Activated CD4-positive, alpha-beta T cell treated with anti-CD3 and anti-CD28 coated beads, Interleukin-10, Interleukin-2, amounts not matched to agents 100 ng/mL and 50 ng/mL, durations not matched to agents 16 hours and 8 hours (primary cell): Measurements from ENCODE around the gene NELFB.
A peak's percentile ranks its signal among the peaks of the same experiment; 100 is the strongest.

Source experiments
- DNase-seq: peaks from one replicate; pipeline ENCODE4 v3.0.0-alpha.2; 2020

NELFB gene

DNA sequence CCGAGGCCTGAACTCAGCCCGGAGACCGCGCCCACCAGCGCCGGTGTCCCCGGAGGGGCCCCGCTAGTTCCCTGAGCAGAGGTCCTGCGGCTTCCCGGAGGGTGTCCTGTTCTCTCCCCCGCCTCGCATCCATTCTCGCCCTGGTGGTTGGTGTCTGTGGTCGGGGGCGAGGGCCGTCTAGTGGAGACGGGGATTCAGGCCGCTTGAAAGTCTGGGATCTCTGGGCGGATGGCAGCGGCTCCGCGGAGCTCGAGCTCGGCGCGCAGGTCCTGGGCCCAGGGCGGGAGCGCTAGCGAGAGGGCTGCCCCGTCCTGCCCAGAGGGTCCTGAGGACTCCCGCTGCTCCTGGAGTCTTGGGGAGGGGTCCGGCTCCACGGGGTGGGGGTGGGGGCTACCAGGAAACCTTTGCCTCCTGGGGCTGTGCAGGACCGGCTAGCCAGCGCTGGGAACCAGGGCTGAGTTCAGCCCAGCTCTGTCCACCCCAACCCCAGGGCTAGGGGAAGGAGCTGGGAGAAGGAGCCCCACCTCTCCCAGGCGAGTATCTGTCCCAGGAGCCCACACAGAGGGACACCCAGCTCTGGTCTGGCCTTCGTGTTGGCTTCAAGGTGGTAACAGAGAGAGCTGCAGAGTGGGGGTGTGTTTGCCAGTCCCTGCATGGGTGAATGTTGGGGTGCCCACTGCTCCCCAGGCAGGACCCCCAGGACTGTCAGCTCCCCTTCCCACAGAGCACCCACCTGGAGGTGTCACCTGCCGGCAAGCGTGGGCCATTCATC is 26.4 kb downstream of the NELFB start:
- DNase-seq = no peak

DNA sequence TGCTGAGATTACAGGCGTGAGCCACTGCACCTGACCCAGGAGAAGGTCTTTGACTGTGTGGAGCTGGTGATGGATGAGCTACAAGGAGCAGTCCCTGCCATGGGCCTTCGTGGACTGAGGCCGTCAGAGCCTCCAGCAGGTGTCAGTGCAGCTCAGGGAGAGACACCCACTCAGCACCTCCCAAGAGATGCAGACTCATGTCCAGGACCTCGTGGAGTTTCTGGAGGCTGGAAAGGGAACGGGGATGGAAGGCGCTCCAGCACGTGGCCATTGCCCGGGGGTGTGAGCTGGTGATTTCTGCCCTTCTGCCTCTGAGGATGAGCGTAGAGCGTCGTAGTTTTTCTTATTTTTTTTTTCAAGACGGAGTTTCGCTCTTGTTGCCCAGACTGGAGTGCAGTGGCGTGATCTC is 31.9 kb downstream of the NELFB start:
- DNase-seq = peak; percentile 42

GRCh38 chr9:137293094-137293481 is 38.0 kb downstream of the NELFB start:
- DNase-seq = no peak

DNA sequence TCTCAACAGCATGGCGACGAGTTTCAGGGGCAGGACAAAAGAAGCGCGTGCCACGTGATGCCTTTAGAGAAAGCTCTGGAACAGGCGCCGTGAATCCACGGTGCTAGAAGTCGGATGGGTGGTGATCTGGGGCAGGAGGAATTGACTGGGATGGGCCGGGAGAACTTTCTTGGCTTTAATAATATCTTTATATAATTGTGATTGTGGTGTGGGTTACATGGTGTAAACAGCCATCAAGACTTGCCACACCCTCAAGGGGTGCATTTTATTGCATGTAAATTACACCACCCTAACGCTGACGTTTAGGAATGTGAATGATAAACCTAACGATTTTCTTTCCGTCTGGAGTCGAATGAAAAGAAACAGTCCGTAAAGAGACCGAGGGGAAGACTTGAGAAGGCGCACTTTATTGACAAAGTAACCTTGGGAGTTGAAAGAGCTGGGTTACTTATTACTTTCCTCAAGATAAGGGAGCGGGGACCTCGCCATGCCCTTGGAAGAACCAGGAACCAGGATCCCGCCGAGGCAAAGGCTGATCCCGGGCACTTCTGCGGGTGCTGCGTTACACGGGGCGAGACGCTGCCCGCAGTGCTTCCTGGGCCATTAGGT is 38.5 kb downstream of the NELFB start:
- no peak for DNase-seq

- peak; percentile 68 for DNase-seq
These were observed 39.1 kb downstream of the NELFB start for GRCh38 chr9:137294091-137294680.

- DNase-seq = no peak
These were observed 39.6 kb downstream of the NELFB start for GRCh38 chr9:137294681-137295237.

- peak; percentile 55 for DNase-seq
These were observed 40.2 kb downstream of the NELFB start for GRCh38 chr9:137295238-137295811.

- DNase-seq = no peak
These were observed 40.9 kb downstream of the NELFB start for GRCh38 chr9:137295849-137296669.

DNA sequence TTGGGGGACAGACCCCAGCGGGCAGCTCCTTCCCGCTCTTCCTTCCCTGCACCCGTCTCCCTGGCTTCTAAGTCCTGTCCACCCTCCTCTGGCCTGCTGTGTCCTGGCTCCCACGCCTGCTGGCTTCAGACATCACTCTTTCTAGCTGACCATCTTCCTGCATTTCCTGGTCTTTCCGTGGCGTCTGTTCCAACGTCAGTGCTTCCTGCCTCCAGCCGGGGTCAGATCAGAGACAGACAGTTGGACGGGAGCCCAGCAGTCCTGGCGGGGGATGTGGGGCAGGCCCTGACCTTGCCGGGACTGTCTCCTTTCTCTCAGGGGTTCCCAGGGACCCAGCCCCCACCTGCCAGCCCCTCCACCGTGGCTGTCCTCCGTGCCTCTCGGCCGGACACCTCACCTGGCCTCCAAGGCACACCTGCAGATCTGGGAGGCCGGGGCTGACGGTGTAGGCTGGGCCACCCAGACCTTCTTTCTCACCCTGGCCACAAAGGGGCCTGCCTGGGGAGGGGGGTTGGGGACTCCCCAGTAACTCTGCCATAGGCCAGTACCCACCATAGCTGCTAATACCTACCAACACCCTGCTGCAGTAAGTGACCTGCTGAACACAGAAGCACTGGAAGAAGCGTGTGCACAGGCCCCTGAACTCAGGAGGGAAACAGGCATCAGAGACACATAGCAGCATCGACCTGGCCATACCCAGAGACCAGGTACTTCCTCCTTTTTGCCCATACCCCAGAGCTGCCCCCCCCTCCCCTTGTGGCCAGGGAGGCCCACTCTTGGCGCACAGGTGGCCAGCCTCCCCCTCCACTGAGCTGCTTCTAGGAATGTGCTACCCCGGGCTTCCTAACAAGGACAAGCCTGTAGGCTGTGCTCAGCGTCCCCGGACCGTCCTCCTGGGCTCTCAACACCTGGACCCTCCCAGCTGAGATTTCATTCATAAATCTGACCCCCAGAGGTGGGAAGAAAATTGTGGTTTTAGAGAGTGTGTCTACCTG is 41.8 kb downstream of the NELFB start:
- DNase-seq = no peak

GRCh38 chr9:137297966-137298365 is 42.8 kb downstream of the NELFB start:
- no peak for DNase-seq

DNA sequence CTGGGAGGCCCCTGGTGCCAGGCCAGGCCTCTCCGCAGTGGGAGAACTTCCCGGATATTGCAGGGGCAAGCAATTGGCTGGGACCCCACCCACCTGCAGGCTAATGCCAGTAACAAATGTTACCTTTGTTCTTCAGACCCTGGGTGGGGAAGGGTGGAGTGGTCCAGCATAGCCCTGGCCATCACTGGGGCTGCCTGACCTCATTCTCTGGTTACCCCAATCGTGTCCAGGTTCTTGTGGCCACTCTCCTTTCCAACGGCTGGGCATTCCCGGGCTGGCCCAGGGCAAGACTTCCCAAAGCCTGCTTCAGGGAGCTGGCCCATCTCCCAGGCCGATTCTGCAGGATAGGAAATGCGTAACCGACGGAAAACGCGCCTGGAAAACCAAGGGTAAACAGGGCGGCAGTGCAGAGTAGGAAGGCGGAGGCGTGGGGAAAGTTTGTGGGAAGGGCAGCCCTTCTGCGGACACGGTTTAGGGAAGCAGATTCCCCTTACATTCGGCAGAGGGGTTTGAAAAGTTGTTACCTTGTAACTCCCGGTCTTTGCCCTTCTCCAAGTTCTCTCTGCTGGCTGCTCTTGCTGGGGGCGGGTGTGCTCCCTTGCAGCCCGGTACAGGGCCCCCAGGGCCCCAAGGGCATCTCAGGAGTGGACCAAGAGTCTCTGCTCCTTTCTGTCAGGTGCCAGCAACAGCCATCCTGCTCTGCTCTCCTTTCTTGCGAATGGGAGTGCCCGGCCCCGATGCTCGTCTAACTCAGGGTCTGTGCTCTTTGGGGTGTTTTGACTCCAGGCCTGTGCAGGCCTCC is 43.5 kb downstream of the NELFB start:
- DNase-seq = no peak

DNA sequence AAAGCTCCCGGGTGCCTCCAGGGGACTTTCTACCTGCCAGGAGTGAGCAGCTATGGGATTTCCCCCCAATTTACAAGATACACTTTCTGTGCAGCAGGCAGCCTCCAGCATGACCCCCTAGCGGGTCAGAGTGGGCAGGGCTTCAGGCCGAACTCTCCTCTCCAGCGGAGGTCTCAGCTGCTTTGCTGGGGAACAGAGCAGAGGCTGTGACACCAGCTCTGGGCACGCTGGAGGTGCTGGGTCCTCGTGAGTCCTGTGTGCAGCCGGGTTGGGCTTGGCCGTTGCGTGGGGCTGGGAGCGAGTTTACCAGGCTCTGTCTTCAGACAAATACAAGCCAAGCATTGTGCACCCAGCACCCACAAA is 44.1 kb downstream of the NELFB start:
- no peak for DNase-seq

DNA sequence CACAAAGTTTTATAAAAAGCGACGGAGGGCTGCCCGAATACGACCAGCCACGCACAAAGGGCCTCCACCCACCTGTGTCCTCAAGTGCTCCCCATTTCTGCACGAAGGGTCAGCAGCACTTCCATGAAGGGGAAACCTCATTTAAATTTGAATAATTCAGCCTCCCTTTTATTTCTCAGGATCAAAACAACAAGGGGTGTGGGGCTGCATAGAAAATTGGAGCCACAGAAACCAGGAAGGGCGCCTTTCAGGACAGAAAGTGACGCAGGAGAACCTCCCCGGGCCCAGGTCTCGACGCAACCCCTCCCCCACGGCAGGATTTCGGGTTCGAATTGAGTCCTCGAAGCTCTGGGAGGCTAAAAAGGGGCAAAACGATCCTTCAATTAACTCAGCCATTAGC is 44.8 kb downstream of the NELFB start:
- no peak for DNase-seq

GRCh38 chr9:137300567-137301080 is 45.5 kb downstream of the NELFB start:
- DNase-seq = no peak

GRCh38 chr9:137301081-137301947 is 46.2 kb downstream of the NELFB start:
- peak; percentile 44 for DNase-seq

DNA sequence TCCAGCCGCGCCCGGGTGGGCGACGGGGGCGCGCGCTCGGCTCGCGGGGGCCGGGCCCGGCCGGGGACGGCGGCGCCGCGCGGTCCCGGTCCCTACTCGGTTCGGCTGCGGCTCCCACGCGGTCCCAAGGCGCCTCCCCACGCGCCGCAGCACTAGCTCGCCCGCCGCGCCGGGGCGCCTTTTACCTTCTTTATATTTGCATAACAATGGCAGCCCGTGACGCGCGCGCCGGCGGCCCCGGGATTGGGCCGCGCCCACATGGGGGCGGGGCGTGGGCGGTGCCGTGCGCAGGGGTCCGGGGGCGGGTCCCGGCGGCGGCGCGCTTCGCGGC is 47.0 kb downstream of the NELFB start, which contains the start of gene NRARP:
Gene NRARP (minus strand): TSS at position 154 of the 331 bp plus-strand sequence. CDS start 343 bp downstream, outside the sequence.
- peak; percentile 93 for DNase-seq

DNA sequence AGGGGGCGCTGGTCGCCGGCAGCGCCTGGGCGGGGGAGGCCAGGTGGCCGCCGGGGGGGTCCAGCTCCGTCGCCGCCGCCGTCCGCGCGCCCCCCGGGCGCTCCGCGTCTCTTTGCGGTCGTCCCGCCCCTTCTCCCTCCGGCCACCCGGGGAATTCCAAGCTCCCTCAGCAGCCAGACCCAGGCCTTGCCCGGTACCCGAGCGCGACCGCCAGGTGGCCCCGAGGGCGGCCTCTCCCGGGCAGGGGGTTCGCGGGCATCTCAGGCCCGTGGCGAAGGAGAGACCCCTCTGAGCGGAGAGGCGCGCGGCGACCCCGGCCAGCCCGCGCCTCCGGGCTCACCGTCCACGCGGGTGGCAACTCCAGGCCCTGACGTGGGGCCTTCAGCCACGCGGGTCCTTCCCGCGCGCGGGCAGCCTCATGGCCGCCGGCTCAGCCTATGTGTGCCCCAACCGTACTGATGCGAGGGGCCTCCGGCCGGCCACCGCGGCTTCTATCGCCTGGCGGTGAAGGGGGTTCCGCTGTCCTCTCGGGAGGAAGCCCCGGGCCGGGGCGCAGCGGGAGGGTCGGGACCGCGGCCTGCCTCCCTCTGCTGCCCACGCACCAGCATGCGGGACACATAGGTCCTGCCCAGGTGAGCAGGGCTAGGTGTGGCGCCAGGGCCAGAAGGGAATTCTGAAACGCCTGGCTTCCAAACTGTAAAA is 47.5 kb downstream of the NELFB start:
- DNase-seq = no peak

DNA sequence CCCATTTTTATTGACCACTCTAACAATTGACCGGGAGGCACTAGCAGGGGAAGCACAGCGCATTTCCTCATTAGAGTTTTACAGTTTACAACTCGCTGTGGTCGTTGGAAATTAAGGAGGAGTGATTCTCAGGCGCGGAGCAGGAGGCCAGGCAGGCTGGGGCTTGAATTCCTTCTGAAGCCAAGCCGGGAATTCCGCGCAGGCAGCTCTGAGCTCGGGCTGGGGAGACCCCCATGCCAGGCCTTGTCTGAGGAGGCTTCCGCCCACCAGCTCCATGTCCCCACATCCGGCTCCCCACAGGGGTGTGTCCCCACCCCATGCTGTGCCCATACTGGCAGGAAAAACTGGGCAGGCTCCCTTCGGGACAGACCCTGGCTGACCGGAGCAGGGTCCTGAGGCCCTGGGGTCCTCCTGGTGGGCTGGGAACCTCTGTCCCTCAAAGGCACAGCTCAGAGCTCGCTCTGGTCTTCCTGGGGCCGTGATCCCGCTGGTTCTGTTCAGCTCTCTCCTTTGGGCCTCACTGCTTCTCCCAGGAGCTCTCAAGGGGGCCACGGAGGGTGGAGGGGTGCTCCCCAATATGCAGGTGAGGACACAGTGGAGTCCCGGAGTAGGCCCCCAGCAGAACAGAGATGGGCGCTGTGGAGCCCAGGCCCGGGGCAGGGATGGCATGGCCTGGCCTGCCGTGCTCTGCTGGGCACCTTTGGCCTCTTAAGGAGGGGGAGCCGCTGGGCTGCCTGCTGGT is 48.2 kb downstream of the NELFB start:
- no peak for DNase-seq
